IMR-90 (cell line): Measurements from ENCODE around the gene NUP50. TPM values are rescaled to one million over a fixed set of nuclear protein-coding genes. Genes with fewer than 3 reads are reported as not detected.

ENCODE experiments used
- ATAC-seq: fragments of 200-7000 bp; cut with Tn5 transposase; 2 replicates; pipeline ENCODE4 v1.9.1; 2020; ENCODE audit warnings: low read depth, mild to moderate bottlenecking, moderate library complexity
- BruUV-seq: library from RNA; stranded (reverse); fragments of 400-500 nt; replicated peaks from 2 replicates; lab custom pipeline; 2021; lab: Mats Ljungman, UMichigan
- CTCF ChIA-PET: fragments of 300-600 bp; formaldehyde crosslinking; extraction: SDS; loops from one replicate; lab custom pipeline; 2021; ENCODE audit warnings: antibody characterized with exemption; lab: Yijun Ruan, JAX
- POLR2A ChIA-PET: fragments of 300-600 bp; sonication (Branson Sonifier 250); formaldehyde crosslinking; loops from one replicate; lab custom pipeline; 2022; ENCODE audit warnings: antibody characterized with exemption; ENCODE audit not compliant: unreplicated experiment; lab: Charles Lee
- DNase-seq: peaks from one replicate; pipeline ENCODE4 v3.0.0; 2013
- H2AFZ ChIP-seq: replicated peaks from 2 replicates; pipeline ENCODE3; 2013; ENCODE audit warnings: low read length, mild to moderate bottlenecking; ENCODE audit not compliant: poor library complexity
- H2AK5ac ChIP-seq: 2 replicates; pipeline ENCODE4 v1.6.1; 2013; ENCODE audit warnings: low read depth, low read length, inconsistent platforms
- H2AK9ac ChIP-seq: replicated peaks from 2 replicates; pipeline ENCODE3; 2013; ENCODE audit warnings: mild to moderate bottlenecking, low read depth, low read length, moderate library complexity; ENCODE audit not compliant: poor library complexity
- H2BK120ac ChIP-seq: 2 replicates; pipeline ENCODE4 v1.6.1; 2013; ENCODE audit warnings: low read depth, low read length, inconsistent platforms
- H2BK15ac ChIP-seq: 3 replicates; pipeline ENCODE4 v1.6.1; 2013; ENCODE audit warnings: low read depth, low read length, inconsistent platforms
- H2BK20ac ChIP-seq: 2 replicates; pipeline ENCODE4 v1.6.1; 2013; ENCODE audit warnings: low read depth, mild to moderate bottlenecking, inconsistent platforms, low read length, moderate library complexity
- H2BK5ac ChIP-seq: 2 replicates; pipeline ENCODE4 v1.6.1; 2013; ENCODE audit warnings: mild to moderate bottlenecking, low read depth, low read length, inconsistent platforms; ENCODE audit not compliant: poor library complexity, severe bottlenecking
- H3K14ac ChIP-seq: replicated peaks from 2 replicates; pipeline ENCODE4 v1.6.1; 2013; ENCODE audit warnings: low read depth, low read length, inconsistent platforms
- H3K18ac ChIP-seq: 2 replicates; pipeline ENCODE4 v1.6.1; 2013; ENCODE audit warnings: low read depth, low read length, control low read depth
- H3K23ac ChIP-seq: 2 replicates; pipeline ENCODE4 v1.6.1; 2013; ENCODE audit warnings: low read depth, low read length, inconsistent platforms
- H3K27ac ChIP-seq: 2 replicates; pipeline ENCODE4 v1.5.1; 2013; ENCODE audit warnings: mild to moderate bottlenecking, control low read depth, low read length; ENCODE audit not compliant: insufficient read depth
- H3K27me3 ChIP-seq: 2 replicates; pipeline ENCODE4 v1.6.1; 2013; ENCODE audit warnings: low read length; ENCODE audit not compliant: control insufficient read depth, insufficient read depth
- H3K36me3 ChIP-seq: 2 replicates; pipeline ENCODE4 v1.6.1; 2013; ENCODE audit warnings: low read length, mixed read lengths; ENCODE audit not compliant: control insufficient read depth, insufficient read depth
- H3K4ac ChIP-seq: 2 replicates; pipeline ENCODE4 v1.6.1; 2013; ENCODE audit warnings: low read depth, low read length, inconsistent platforms
- H3K4me1 ChIP-seq: 2 replicates; pipeline ENCODE4 v1.6.1; 2013; ENCODE audit warnings: low read length, mixed read lengths; ENCODE audit not compliant: control insufficient read depth, insufficient read depth
- H3K4me2 ChIP-seq: 2 replicates; pipeline ENCODE4 v1.6.1; 2013; ENCODE audit warnings: low read depth, mild to moderate bottlenecking, control low read depth, low read length, moderate library complexity
- H3K4me3 ChIP-seq: 2 replicates; pipeline ENCODE4 v1.5.1; 2013; ENCODE audit warnings: low read depth, mild to moderate bottlenecking, control low read depth, low read length, moderate library complexity; ENCODE audit not compliant: insufficient read depth
- H3K56ac ChIP-seq: 2 replicates; pipeline ENCODE4 v1.6.1; 2013; ENCODE audit warnings: low read length, inconsistent platforms; ENCODE audit not compliant: insufficient read depth; ENCODE audit errors: extremely low read depth
- H3K79me1 ChIP-seq, 2 experiments: 2 replicates each; pipeline ENCODE4 v1.6.1; 2013; ENCODE audit warnings: low read length in 2 of 2, inconsistent platforms in 1 of 2, low read depth in 1 of 2
- H3K9ac ChIP-seq: 2 replicates; pipeline ENCODE4 v1.6.1; 2013; ENCODE audit warnings: low read depth, low read length, control low read depth
- H3K9me1 ChIP-seq: 2 replicates; pipeline ENCODE4 v1.6.1; 2013; ENCODE audit warnings: low read length, inconsistent platforms; ENCODE audit not compliant: insufficient read depth
- H3K9me3 ChIP-seq: 2 replicates; pipeline ENCODE4 v1.6.1; 2013; ENCODE audit warnings: low read length; ENCODE audit not compliant: control insufficient read depth, insufficient read depth
- H4K20me1 ChIP-seq: 2 replicates; pipeline ENCODE4 v1.6.1; 2013; ENCODE audit warnings: low read length, inconsistent platforms; ENCODE audit not compliant: insufficient read depth
- H4K5ac ChIP-seq: 2 replicates; pipeline ENCODE4 v1.6.1; 2013; ENCODE audit warnings: mild to moderate bottlenecking, low read depth, low read length, control low read depth
- H4K8ac ChIP-seq, 2 experiments: 2 replicates each; pipeline ENCODE4 v1.6.1; 2013; ENCODE audit warnings: low read depth in 2 of 2, low read length in 2 of 2, control low read depth in 1 of 2, inconsistent platforms in 1 of 2
- H4K91ac ChIP-seq: 2 replicates; pipeline ENCODE4 v1.6.1; 2013; ENCODE audit warnings: low read depth, low read length, inconsistent platforms; ENCODE audit not compliant: insufficient read depth
- BHLHE40 ChIP-seq: fragments of 150-350 bp; IDR thresholded peaks from 2 replicates; pipeline ENCODE4 v1.6.1; 2016; ENCODE audit warnings: mild to moderate bottlenecking, low read depth, low read length
- CEBPB ChIP-seq: IDR thresholded peaks from 2 replicates; pipeline ENCODE4 v1.6.1; 2012; ENCODE audit warnings: low read depth, low read length, improper control_type of control experiment
- CHD1 ChIP-seq: IDR thresholded peaks from 2 replicates; pipeline ENCODE4 v1.6.1; 2012; ENCODE audit warnings: low read depth, low read length, improper control_type of control experiment
- CTCF ChIP-seq: conservative IDR thresholded peaks from 2 replicates; pipeline ENCODE4 v1.5.1; 2012; ENCODE audit warnings: mild to moderate bottlenecking, low read depth, low read length, improper control_type of control experiment
- ELK1 ChIP-seq: fragments of 150-350 bp; IDR thresholded peaks from 2 replicates; pipeline ENCODE4 v1.6.1; 2016; ENCODE audit warnings: low read depth, mild to moderate bottlenecking, low read length, moderate library complexity, borderline replicate concordance
- FOS ChIP-seq: fragments of 150-350 bp; IDR thresholded peaks from 2 replicates; pipeline ENCODE4 v1.6.1; 2016; ENCODE audit warnings: low read depth, low read length
- MAFK ChIP-seq: IDR thresholded peaks from 2 replicates; pipeline ENCODE4 v1.6.1; 2012; ENCODE audit warnings: low read depth, low read length, improper control_type of control experiment
- MAZ ChIP-seq: IDR thresholded peaks from 2 replicates; pipeline ENCODE4 v1.6.1; 2012; ENCODE audit warnings: low read depth, mild to moderate bottlenecking, low read length, improper control_type of control experiment, moderate library complexity, borderline replicate concordance
- NFE2L2 ChIP-seq: fragments of 150-350 bp; IDR thresholded peaks from 2 replicates; pipeline ENCODE4 v1.6.1; 2016; ENCODE audit warnings: low read depth, mild to moderate bottlenecking, low read length
- POLR2A ChIP-seq: IDR thresholded peaks from 2 replicates; pipeline ENCODE4 v1.6.1; 2012; ENCODE audit warnings: mild to moderate bottlenecking, low read depth, low read length
- RAD21 ChIP-seq: IDR thresholded peaks from 2 replicates; pipeline ENCODE4 v1.6.1; 2012; ENCODE audit warnings: low read length, improper control_type of control experiment
- RCOR1 ChIP-seq: IDR thresholded peaks from 2 replicates; pipeline ENCODE4 v1.6.1; 2012; ENCODE audit warnings: mild to moderate bottlenecking, low read length, improper control_type of control experiment; ENCODE audit not compliant: insufficient replicate concordance
- RFX5 ChIP-seq: IDR thresholded peaks from 2 replicates; pipeline ENCODE4 v1.8.0; 2012; ENCODE audit warnings: low read depth, mild to moderate bottlenecking, low read length, moderate library complexity
- SMC3 ChIP-seq: fragments of 150-350 bp; IDR thresholded peaks from 2 replicates; pipeline ENCODE4 v1.6.1; 2016; ENCODE audit warnings: low read depth, mild to moderate bottlenecking, antibody characterized with exemption, low read length, moderate library complexity
- whole genome bisulfite sequencing, 2 experiments: methylation state at CpG; one replicate each; pipeline versions ENCODE4 v1.1.5 to v1.1.7; 2013; ENCODE audit warnings: missing lambda C conversion rate in 2 of 2; ENCODE audit not compliant: insufficient read length in 1 of 2; ENCODE audit errors: extremely low coverage in 2 of 2; 5-methylcytosine and 5-hydroxymethylcytosine counted together
- dilution Hi-C: fragments of 300-500 bp; cut with HindIII; formaldehyde crosslinking; loops from one replicate; pipeline ENCODE4 v1.14.3; 2018; ENCODE audit warnings: low sequenced_read_pairs; ENCODE audit not compliant: unreplicated experiment
- in situ Hi-C: fragments of 300-500 bp; cut with MboI; formaldehyde crosslinking; loops from 3 replicates; pipeline ENCODE4 v1.14.3; 2019; ENCODE audit warnings: low sequenced_read_pairs, inconsistent platforms, mixed read lengths
- intact Hi-C: fragments of 100-400 bp; cut with micrococcal nuclease; formaldehyde crosslinking; loops from 2 replicates; pipeline ENCODE4 v1.10.0; 2022
- polyA plus RNA-seq, 3 experiments: library from polyadenylated mRNA; depleted of rRNA; stranded (reverse); fragments of >200 nt; gene quantifications; 2 replicates each; pipeline ENCODE4 v1.2.3, GENCODE V29; 2012; ENCODE audit warnings: low replicate concordance in 1 of 3
- total RNA-seq: library from RNA; depleted of rRNA; stranded (reverse); fragments of >200 nt; gene quantifications from 2 replicates; pipeline ENCODE4 v1.2.3, GENCODE V29; 2012
- TF ChIP-seq, protein P1 (sequence below): fragments of 150-350 bp; IDR thresholded peaks from 2 replicates; pipeline ENCODE4 v1.6.1; 2017; ENCODE audit warnings: mild to moderate bottlenecking, antibody characterized with exemption, low read length, low read depth

The NUP50 gene
- total and polyA plus RNA-seq, 2 of the 4 experiments (the other 2 are of a cell fraction), result 12.8 to 65.4 TPM

GRCh38 chr22:45169591-45170466 lies 6.1 kb downstream of the NUP50 start:
- peaks cover 32 to 67% of the 10 kb centered on the region in 2 experiments for H3K79me1 ChIP-seq
- H4K5ac ChIP-seq, result no peak overlapping the region
- H2AK5ac ChIP-seq, result no peak overlapping the region
- whole genome bisulfite sequencing, 2 experiments, result no CpG with 5 or more reads among the region's 19 CpGs
- H3K9ac ChIP-seq, result no peak overlapping the region
- H3K36me3 ChIP-seq, result peaks cover 50% of the 10 kb centered on the region
- BruUV-seq, result no TSS peak
- H3K23ac ChIP-seq, result no peak overlapping the region
- no peak overlapping the region for H4K8ac ChIP-seq
- intact Hi-C loops, result loop anchor here (5.0 kb wide), 1 partner anchor 92 kb away; no protein-coding TSS in a partner anchor
- no peak overlapping the region for H3K56ac ChIP-seq
- no peak overlapping the region for H2BK5ac ChIP-seq
- H3K14ac ChIP-seq, result no peak overlapping the region
- H2BK20ac ChIP-seq, result no peak overlapping the region
- ChIA-PET CTCF (no interaction called here), POLR2A (no interaction called here)
- H4K91ac ChIP-seq, result no peak overlapping the region
- no peak overlapping the region; the same call in 1 of the 2 replicates for H3K27ac ChIP-seq
- H3K27me3 ChIP-seq, result no peaks in the 10 kb centered on the region
- ATAC-seq (no peak), DNase-seq (peak; percentile 44)
- peaks cover 4% of the 10 kb centered on the region; the same call in 1 of the 2 replicates for H3K4me1 ChIP-seq
- in situ Hi-C loops, result no loop called here
- no peak overlapping the region for H2AFZ ChIP-seq
- no peaks in the 10 kb centered on the region for H3K9me3 ChIP-seq
- no peaks in the 10 kb centered on the region; the same call in 1 of the 2 replicates for H3K9me1 ChIP-seq
- H3K4me2 ChIP-seq, result no peak overlapping the region
- no peak overlapping the region for H3K18ac ChIP-seq
- H2BK120ac ChIP-seq, result no peak overlapping the region
- H2AK9ac ChIP-seq, result no peak overlapping the region
- no peak overlapping the region for H2BK15ac ChIP-seq
- no peak overlapping the region for H3K4me3 ChIP-seq
- no peak overlapping the region for H3K4ac ChIP-seq
- peaks cover 37% of the 10 kb centered on the region for H4K20me1 ChIP-seq
- dilution Hi-C loops, result no loop called here
- TF ChIP-seq MAFK (no peak), RAD21 (no peak), MAZ (no peak), CEBPB (no peak), RCOR1 (no peak), RFX5 (no peak), SMC3 (no peak), FOS (no peak), CTCF (no peak), NFE2L2 (no peak), POLR2A (no peak), CHD1 (no peak), BHLHE40 (no peak), ELK1 (no peak)
- TF ChIP-seq, protein P1, sequence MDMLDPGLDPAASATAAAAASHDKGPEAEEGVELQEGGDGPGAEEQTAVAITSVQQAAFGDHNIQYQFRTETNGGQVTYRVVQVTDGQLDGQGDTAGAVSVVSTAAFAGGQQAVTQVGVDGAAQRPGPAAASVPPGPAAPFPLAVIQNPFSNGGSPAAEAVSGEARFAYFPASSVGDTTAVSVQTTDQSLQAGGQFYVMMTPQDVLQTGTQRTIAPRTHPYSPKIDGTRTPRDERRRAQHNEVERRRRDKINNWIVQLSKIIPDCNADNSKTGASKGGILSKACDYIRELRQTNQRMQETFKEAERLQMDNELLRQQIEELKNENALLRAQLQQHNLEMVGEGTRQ, result no peak
